Endothelial cell of hepatic sinusoid (primary cell): ENCODE data around the gene ZBTB16.

Experiments
- in situ Hi-C: cut with HindIII; loops from 2 replicates; pipeline ENCODE4 v1.10.0; 2017; ENCODE audit warnings: low sequenced_read_pairs

Gene ZBTB16

DNA sequence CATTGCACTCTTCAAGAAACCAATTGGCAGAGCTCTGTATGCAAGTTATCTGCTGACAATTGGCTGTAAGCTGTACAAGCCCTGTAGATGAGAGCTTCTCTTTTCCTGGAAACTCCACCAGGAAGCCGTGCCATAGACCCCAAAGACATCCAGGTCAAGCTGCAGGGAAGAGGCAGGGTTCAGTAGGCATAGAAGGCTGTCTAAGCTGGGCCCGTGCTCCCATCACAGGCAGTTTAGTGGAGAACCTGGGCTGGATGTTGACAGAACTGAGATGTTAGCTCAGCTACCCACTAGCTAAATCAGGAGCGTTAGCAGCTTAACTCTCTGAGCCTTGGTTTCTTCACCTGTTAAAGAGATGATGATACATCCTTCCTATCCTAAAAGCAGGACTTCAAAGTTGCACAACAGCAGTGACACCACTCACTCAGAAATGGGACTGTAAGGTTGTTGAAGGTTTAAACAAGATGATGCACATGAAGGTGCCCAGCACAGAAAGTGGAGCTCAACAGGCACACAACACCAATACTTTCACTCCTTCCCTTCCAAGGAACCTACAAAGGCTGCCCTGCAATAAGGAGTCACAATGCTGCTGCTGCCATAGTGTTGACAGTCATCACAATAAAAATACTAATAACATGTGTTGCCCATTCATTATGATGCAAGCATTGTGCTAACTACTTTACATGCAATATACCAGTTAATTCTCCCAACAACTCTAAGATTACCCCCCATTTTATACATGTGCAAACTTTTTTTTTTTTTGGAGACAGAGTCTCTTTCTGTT, 115.4 kb downstream of the ZBTB16 start:
- in situ Hi-C loops, result no loop called here

DNA sequence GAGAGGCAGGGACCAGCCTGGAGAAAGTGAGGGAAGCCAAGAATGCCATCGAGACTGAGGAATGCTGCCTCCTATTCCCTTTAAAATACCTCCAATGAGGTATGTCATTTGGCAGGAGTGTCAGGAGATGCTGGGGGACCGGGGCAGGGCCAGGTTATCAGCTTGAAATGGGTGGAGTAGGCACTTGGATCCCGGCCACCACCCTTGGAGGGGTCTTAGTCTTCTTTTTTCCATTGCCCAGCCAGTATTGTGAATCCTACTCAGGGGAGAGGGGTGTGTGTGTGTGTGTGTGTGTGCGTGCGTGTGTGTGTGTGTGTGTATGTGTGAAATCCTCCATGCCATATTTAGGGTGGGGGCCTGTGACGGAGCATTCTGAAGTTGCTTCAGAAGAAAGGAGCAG, 116.2 kb downstream of the ZBTB16 start:
- in situ Hi-C loops, result no loop called here

- in situ Hi-C loops, result no loop called here
These were observed 116.8 kb downstream of the ZBTB16 start for GRCh38 chr11:114176321-114176720.

GRCh38 chr11:114178656-114179055, 119.1 kb downstream of the ZBTB16 start:
- in situ Hi-C loops, result no loop called here

DNA sequence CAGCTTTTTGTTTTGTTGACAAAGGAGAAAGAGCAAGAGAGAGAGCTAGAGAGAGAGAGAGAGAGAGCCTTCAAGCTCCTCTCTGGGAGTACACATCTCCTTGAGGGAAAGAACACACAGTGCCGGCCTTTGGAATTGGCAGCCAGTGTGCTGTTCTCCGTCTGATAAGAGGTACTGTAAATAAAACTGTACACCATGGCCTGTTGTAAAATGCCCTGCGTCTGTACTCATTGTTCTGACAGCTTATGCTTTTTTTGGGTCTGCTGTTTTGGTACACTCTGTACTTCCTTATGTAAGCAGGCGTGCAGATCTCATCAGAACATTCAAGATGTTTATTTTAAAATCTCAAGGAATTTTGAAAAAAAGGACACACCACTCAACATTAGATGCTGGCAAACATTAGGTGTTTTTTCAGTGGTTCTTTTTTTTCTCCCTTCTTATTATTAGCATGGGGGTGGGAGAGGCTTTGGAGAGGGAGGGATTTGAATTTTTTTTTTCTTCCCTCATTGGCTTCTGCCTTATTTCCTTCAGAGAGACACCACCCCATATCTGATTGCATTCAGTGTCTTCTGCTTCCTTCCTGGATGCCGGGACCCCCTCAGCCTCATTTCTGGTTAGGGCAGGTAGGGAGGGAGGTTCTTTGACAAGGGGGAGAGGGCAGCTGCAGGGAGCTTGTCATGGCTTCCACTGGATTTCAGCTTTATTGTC, 119.9 kb downstream of the ZBTB16 start:
- in situ Hi-C loops, result no loop called here

GRCh38 chr11:114180301-114181055, 121.0 kb downstream of the ZBTB16 start:
- in situ Hi-C loops, result no loop called here

DNA sequence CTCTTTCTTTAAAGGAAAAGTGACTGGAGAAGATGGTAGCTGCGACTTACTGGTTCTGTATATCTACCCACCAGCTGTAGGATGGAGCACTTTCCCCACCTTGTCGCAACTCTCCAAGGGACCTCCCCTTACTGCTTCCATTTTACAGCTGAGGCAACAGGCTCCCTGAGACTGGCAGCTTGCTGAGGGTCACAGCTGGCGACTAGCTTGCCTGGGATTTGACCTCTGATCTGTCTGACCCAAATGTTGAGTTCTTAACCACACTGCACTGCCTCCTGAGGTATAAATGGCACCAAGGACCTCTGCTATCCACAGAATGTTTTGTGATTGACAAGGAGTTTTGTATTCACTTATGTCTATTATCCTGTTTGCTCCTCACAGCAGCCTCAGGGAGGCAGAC, 121.7 kb downstream of the ZBTB16 start:
- in situ Hi-C loops, result no loop called here

GRCh38 chr11:114181752-114182151, 122.2 kb downstream of the ZBTB16 start:
- in situ Hi-C loops, result no loop called here

- in situ Hi-C loops, result no loop called here
These were observed 123.0 kb downstream of the ZBTB16 start for GRCh38 chr11:114182471-114183043.

DNA sequence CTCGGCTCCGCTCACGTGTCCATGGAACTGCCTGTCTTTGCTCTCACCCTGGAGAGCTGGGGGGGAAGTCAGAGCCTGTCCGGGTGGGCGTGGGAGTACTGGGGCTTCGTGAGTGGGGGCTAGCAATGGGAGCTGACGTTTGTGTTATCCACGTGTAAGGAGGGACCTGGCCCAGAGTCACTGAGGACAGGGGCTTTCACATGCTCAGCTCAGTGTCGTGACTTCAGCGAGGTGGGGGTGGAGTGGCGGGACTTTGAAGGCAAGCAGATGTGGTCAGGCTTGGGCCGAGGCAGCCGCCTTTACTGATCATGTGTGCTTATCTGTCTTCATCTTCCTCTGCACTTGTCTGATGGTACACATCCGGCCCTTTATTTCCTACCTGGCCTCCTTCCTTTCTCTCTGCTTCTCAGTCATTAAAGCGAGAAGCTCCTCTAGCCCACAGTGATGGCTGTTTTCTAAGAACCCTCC, 123.6 kb downstream of the ZBTB16 start:
- in situ Hi-C loops, result no loop called here

DNA sequence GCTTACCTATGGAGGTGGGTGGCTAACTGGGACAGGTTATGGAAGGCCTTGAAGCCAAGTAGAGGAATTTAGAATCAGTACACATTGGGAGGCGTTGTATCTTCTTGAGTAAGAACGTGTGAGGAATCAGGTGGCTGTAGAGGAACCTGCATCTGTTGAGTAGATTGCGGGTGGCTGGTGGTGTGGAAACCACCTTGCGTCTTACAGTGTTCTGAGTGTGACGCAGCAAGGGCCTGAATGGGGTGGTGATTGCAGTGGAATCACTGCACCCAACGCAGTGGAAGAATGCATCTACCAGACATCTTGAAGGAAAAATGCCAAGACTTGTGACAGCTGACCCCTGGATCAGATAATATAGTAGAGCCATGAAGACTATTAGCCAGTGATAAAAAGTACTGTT, 125.9 kb downstream of the ZBTB16 start:
- in situ Hi-C loops, result no loop called here

DNA sequence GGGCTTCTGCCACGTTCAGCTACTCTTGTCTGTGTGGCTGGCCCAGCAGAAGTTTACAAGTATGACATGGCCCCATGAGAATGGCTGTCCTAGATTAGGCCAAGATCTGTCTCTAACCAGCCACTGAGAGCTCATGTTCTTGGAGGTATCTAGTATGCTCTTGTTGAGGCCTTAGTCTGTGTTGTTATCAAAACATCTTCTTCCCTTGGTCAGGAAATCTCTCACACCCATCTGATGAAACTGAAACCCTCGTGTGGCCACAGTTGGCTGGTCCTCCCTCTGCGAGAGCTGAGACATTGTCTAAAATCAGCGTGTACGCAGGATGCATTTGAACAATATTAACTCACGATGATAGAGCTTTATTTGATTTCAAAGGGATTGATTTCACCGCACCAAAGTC, 127.7 kb downstream of the ZBTB16 start:
- in situ Hi-C loops, result no loop called here

DNA sequence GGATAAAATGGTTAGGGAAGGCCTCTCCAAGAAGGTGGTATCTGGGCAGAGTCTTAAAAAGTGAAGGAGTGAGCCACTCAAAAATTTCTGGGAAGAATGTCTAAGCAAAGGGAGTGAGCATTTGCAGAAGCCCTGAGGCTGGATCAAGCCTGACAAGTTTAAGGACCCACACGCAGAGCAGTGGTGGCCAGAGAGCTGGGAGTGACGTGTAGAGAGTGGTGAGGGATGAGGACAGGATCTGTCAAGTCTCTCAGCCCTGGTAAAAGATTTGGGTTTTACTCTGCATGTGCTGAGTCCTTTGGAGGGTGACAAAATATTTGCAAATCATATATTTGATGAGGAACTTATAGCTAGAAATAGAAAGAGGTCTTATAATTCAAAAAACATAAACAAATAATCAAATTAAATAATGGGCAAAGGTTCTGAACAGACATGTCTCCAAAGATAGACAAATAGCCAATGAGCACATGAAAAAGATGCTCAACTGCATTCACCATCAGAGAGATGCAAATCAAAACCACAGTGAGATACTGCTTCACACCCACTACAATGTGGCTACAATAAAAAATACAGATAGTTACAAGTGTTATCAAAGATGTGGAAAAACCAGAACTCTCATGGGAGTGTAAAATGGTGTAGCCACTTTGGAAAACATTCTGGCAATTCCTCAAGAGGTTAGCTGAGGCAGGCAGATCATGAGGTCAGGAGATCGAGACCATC, 129.5 kb downstream of the ZBTB16 start:
- in situ Hi-C loops, result no loop called here

DNA sequence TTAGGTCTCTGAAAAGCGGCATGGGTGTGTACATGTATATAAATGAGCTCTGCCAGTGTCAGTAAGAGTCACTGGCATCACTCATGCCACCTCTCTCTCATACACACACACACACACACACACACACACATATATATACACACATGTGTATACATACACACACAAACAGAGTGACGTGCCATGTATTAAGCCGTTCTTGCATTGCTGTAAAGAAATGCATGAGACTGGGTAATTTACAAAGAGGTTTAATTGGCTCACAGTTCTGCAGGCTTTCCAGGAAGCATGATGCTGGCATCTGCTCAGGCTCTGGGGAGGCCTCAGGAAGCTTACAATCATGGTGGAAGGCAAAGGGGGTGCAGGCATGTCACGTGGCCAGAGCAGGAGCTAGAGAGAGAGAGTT, 131.1 kb downstream of the ZBTB16 start:
- in situ Hi-C loops, result no loop called here

- in situ Hi-C loops, result no loop called here
These were observed 132.4 kb downstream of the ZBTB16 start for GRCh38 chr11:114191893-114192292.

- in situ Hi-C loops, result no loop called here
These were observed 133.4 kb downstream of the ZBTB16 start for GRCh38 chr11:114192841-114193389.

GRCh38 chr11:114193730-114194679, 134.5 kb downstream of the ZBTB16 start:
- in situ Hi-C loops, result no loop called here

DNA sequence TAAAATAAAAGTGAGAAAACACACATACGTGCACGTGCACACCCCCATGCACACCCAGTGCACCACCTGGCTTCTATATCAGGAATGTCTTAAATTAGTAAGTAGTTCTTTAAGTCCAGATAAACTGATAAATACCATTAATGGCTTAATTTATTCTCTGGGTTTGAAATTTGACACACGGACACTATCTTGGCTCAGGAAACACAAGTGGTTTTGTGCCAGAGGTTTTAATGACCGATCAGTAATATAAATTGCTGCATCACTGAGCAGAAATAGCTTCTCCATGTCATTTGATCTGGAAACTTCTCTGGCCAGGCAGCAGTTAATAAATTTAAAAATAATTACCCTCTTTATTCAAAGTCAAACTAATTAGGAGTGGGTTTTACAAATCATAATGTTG, 135.2 kb downstream of the ZBTB16 start:
- in situ Hi-C loops, result no loop called here

GRCh38 chr11:114195151-114195550, 135.6 kb downstream of the ZBTB16 start:
- in situ Hi-C loops, result no loop called here
